SK-N-SH (cell line): Measurements from ENCODE around the gene CACFD1. TPM values are rescaled to one million over a fixed set of nuclear protein-coding genes. Genes with fewer than 3 reads are reported as not detected.
A peak's percentile ranks its signal among the peaks of the same experiment; 100 is the strongest.

ENCODE experiments used
- CTCF ChIA-PET: fragments of 300-600, 350-600 bp; formaldehyde crosslinking; extraction: SDS; loops from one replicate; lab custom pipeline; 2021; lab: Yijun Ruan, JAX
- POLR2A ChIA-PET: fragments of 350-600 bp; sonication (Branson Sonifier 250); formaldehyde crosslinking; extraction: SDS; loops from one replicate; lab custom pipeline; 2020; ENCODE audit warnings: antibody characterized with exemption, inconsistent platforms; lab: Yijun Ruan, JAX
- DNase-seq: peaks from one replicate; pipeline ENCODE4 v3.0.0; 2012
- H2AFZ ChIP-seq: fragments of 200-600 bp; sonication (generic); 2 replicates; pipeline ENCODE4 v1.8.1; 2016; ENCODE audit warnings: antibody characterized with exemption, mild to moderate bottlenecking, low read depth
- H3F3A ChIP-seq: fragments of 200-600 bp; sonication (generic); replicated peaks from 2 replicates; pipeline ENCODE3; 2016; ENCODE audit warnings: antibody characterized with exemption, mild to moderate bottlenecking; ENCODE audit not compliant: insufficient read depth
- H3K27ac ChIP-seq, 2 experiments: fragments of 200-500 bp in 1 of 2; fragments of 200-600 bp in 1 of 2; sonication (Bioruptor generic) in 1 of 2; sonication (generic), shearing (Covaris generic) in 1 of 2; 2 replicates each; pipeline versions ENCODE4 v1.5.1 to v1.6.1; 2014 to 2016; ENCODE audit warnings: low read depth in 2 of 2, inconsistent platforms in 1 of 2, low read length in 1 of 2, mild to moderate bottlenecking in 1 of 2, mixed read lengths in 1 of 2
- H3K27me3 ChIP-seq: fragments of 200-600 bp; sonication (generic), shearing (Covaris generic); 2 replicates; pipeline ENCODE4 v1.6.1; 2016; ENCODE audit warnings: mixed run types; ENCODE audit not compliant: insufficient read depth
- H3K36me3 ChIP-seq, 2 experiments: fragments of 200-500 bp in 1 of 2; fragments of 200-600 bp in 1 of 2; sonication (Bioruptor generic) in 1 of 2; sonication (generic) in 1 of 2; replicated peaks in 1 of 2; 2 replicates each; pipeline versions ENCODE3 to v1.5.1; 2014 to 2016; ENCODE audit warnings: low read length in 1 of 2, mild to moderate bottlenecking in 1 of 2; ENCODE audit not compliant: insufficient read depth in 2 of 2, control insufficient read depth in 1 of 2
- H3K4me1 ChIP-seq, 2 experiments: fragments of 200-500 bp in 1 of 2; fragments of 200-600 bp in 1 of 2; sonication (Bioruptor generic) in 1 of 2; sonication (generic), shearing (Covaris generic) in 1 of 2; 2 replicates each; pipeline versions ENCODE4 v1.5.1 to v1.6.1; 2014 to 2016; ENCODE audit warnings: low read depth in 1 of 2, low read length in 1 of 2, mixed run types in 1 of 2; ENCODE audit not compliant: insufficient read depth in 2 of 2, control insufficient read depth in 1 of 2
- H3K4me2 ChIP-seq: fragments of 200-600 bp; sonication (generic), shearing (Covaris generic); 2 replicates; pipeline ENCODE4 v1.6.1; 2017; ENCODE audit warnings: mixed run types
- H3K4me3 ChIP-seq, 2 experiments: fragments of 200-500 bp in 1 of 2; fragments of 200-600 bp in 1 of 2; sonication (Bioruptor generic) in 1 of 2; sonication (generic), shearing (Covaris generic) in 1 of 2; 2 replicates each; pipeline versions ENCODE4 v1.5.1 to v1.8.1; 2014 to 2016; ENCODE audit warnings: low read depth in 2 of 2, inconsistent platforms in 1 of 2, low read length in 1 of 2, mild to moderate bottlenecking in 1 of 2, mixed read lengths in 1 of 2, moderate library complexity in 1 of 2
- H3K79me2 ChIP-seq: fragments of 200-600 bp; sonication (generic); 2 replicates; pipeline ENCODE4 v1.8.1; 2017; ENCODE audit warnings: mild to moderate bottlenecking; ENCODE audit not compliant: insufficient read depth
- H3K9ac ChIP-seq: fragments of 200-600 bp; sonication (generic); 2 replicates; pipeline ENCODE4 v1.6.1; 2017; ENCODE audit warnings: mixed run types
- H3K9me2 ChIP-seq: fragments of 200-600 bp; sonication (generic); 2 replicates; pipeline ENCODE4 v1.6.1; 2017; ENCODE audit warnings: mixed run types
- H3K9me3 ChIP-seq: fragments of 200-600 bp; sonication (generic); 2 replicates; pipeline ENCODE4 v1.6.1; 2017; ENCODE audit warnings: mixed run types, mild to moderate bottlenecking, moderate library complexity
- H4K20me1 ChIP-seq: fragments of 200-600 bp; sonication (generic); 2 replicates; pipeline ENCODE4 v1.6.1; 2017; ENCODE audit warnings: mild to moderate bottlenecking, mixed run types; ENCODE audit not compliant: insufficient read depth
- CHD2 ChIP-seq: fragments of 150-350 bp; IDR thresholded peaks from 2 replicates; pipeline ENCODE4 v1.6.1; 2018; ENCODE audit warnings: low read length; ENCODE audit not compliant: partially characterized antibody
- GABPA ChIP-seq: IDR thresholded peaks from 2 replicates; pipeline ENCODE4 v1.4.0; 2012; ENCODE audit warnings: low read depth, mild to moderate bottlenecking
- PBX3 ChIP-seq: IDR thresholded peaks from 2 replicates; pipeline ENCODE4; 2012
- POLR2AphosphoS5 ChIP-seq: IDR thresholded peaks from 2 replicates; pipeline ENCODE4 v1.6.1; 2012; ENCODE audit warnings: low read depth, low read length
- RFX5 ChIP-seq: IDR thresholded peaks from 2 replicates; pipeline ENCODE4 v1.6.1; 2012; ENCODE audit warnings: mild to moderate bottlenecking, improper control_type of control experiment, low read length
- SMC3 ChIP-seq: IDR thresholded peaks from 2 replicates; pipeline ENCODE4 v1.6.1; 2012; ENCODE audit warnings: low read depth, low read length, improper control_type of control experiment
- TEAD4 ChIP-seq: IDR thresholded peaks from 2 replicates; pipeline ENCODE4 v1.4.0; 2012; ENCODE audit warnings: mild to moderate bottlenecking, borderline replicate concordance; ENCODE audit not compliant: insufficient read depth
- WGBS: methylation state at CpG from one replicate; pipeline ENCODE4 v1.1.6; 2017; ENCODE audit warnings: low lambda C conversion rate; 5-methylcytosine and 5-hydroxymethylcytosine counted together
- polyA plus RNA-seq, 3 experiments: library from polyadenylated mRNA; depleted of rRNA; stranded (reverse); fragments of >200 nt; gene quantifications; 2 replicates each; pipeline ENCODE4 v1.2.3, GENCODE V29; 2012

The CACFD1 gene
- polyA plus RNA-seq, 1 of the 3 experiments (the other 2 are of a cell fraction), result 16.8 TPM

GRCh38 chr9:133493428-133493827, 33.6 kb downstream of the CACFD1 start:
- Histone ChIP-seq H2AFZ (no peak overlapping the region), H3F3A (no peaks in the 10 kb centered on the region), H3K9ac (no peak overlapping the region), H3K36me3 (no peaks in the 10 kb centered on the region), H3K27me3 (no peaks in the 10 kb centered on the region), H3K9me2 (no peaks in the 10 kb centered on the region), H3K79me2 (no peaks in the 10 kb centered on the region), H4K20me1 (no peaks in the 10 kb centered on the region), H3K4me1 (peaks cover 0 to 36% of the 10 kb centered on the region in 2 experiments; a peak in 1 of 4 replicates), H3K27ac (peak overlapping the region in 1 of 2 experiments; percentile 67; a peak in 1 of 4 replicates), H3K9me3 (no peaks in the 10 kb centered on the region), H3K4me2 (no peak overlapping the region), H3K4me3 (no peak overlapping the region)
- WGBS, result no CpG with 5 or more reads among the region's 11 CpGs
- TF ChIP-seq POLR2AphosphoS5 (no peak), PBX3 (no peak), RFX5 (no peak)
- DNase-seq, result no peak
- CTCF ChIA-PET, result interaction anchor here (0.9 to 1.4 kb wide), 2 partner anchors 10 to 12 kb away, joined by 3 to 4 read pairs; no protein-coding TSS in a partner anchor
- POLR2A ChIA-PET, result no interaction called here

GRCh38 chr9:133493845-133494540, 34.2 kb downstream of the CACFD1 start:
- H3K4me1 ChIP-seq, result peaks cover 0 to 36% of the 10 kb centered on the region in 2 experiments; a peak in 1 of 4 replicates
- POLR2A ChIA-PET, result no interaction called here
- no peaks in the 10 kb centered on the region for H3K27me3 ChIP-seq

GRCh38 chr9:133494636-133495326, 35.0 kb downstream of the CACFD1 start:
- Histone ChIP-seq H3K9me3 (no peaks in the 10 kb centered on the region), H3K9me2 (no peaks in the 10 kb centered on the region), H4K20me1 (no peaks in the 10 kb centered on the region), H3K36me3 (no peaks in the 10 kb centered on the region), H3K9ac (no peak overlapping the region), H3K27ac (no peak overlapping the region; a peak in 1 of 4 replicates), H3F3A (no peaks in the 10 kb centered on the region), H2AFZ (no peak overlapping the region), H3K4me2 (no peak overlapping the region), H3K4me3 (no peak overlapping the region), H3K4me1 (peaks cover 0 to 36% of the 10 kb centered on the region in 2 experiments; a peak in 1 of 4 replicates), H3K27me3 (no peaks in the 10 kb centered on the region), H3K79me2 (no peaks in the 10 kb centered on the region)
- CTCF ChIA-PET, result interaction anchor here (1.1 to 3.0 kb wide), 5 partner anchors 8 to 309 kb away, joined by 3 to 20 read pairs (median 4); no protein-coding TSS in a partner anchor
- POLR2A ChIA-PET, result interaction anchor here (0.9 to 1.2 kb wide), 2 partner anchors 17 to 99 kb away, joined by 5 read pairs; partner anchors contain the start of gene SLC2A6
- no peak for TF ChIP-seq SMC3
- TF ChIP-seq, all 33 proteins: peak for 0
- WGBS, result 81% methylated on average over 11 of the region's 24 CpGs
- no peak for DNase-seq

More at GRCh38 chr9:133493845-133494540, 34.2 kb downstream of the CACFD1 start:
- Histone ChIP-seq H2AFZ (no peak overlapping the region), H3K4me2 (no peak overlapping the region), H3K9me2 (no peaks in the 10 kb centered on the region), H3K79me2 (no peaks in the 10 kb centered on the region), H3F3A (no peaks in the 10 kb centered on the region), H3K9ac (no peak overlapping the region), H3K4me3 (no peak overlapping the region), H3K36me3 (no peaks in the 10 kb centered on the region), H4K20me1 (no peaks in the 10 kb centered on the region), H3K27ac (no peak overlapping the region), H3K9me3 (no peaks in the 10 kb centered on the region)
- WGBS, result 84% methylated on average over 21 of the region's 23 CpGs
- no peak for DNase-seq
- TF ChIP-seq GABPA, result no peak
- TF ChIP-seq POLR2AphosphoS5, result no peak
- no peak for TF ChIP-seq CHD2
- TF ChIP-seq TEAD4, result no peak
- CTCF ChIA-PET, result interaction anchor here (0.9 to 3.0 kb wide), 5 partner anchors 8 to 308 kb away, joined by 3 to 20 read pairs (median 4); no protein-coding TSS in a partner anchor
